Endothelial cell of umbilical vein (primary cell): ENCODE results near the gene NAA11.

Experiments used
- POLR2A ChIP-seq: IDR thresholded peaks from 2 replicates; pipeline ENCODE4 v1.6.1; 2012; ENCODE audit warnings: low read depth, mild to moderate bottlenecking, control low read depth, low read length
- POLR2AphosphoS5 ChIP-seq: IDR thresholded peaks from 2 replicates; pipeline ENCODE4 v1.6.1; 2012; ENCODE audit warnings: low read depth, mild to moderate bottlenecking, control low read depth, low read length, moderate library complexity; ENCODE audit not compliant: insufficient read depth

- TF ChIP-seq POLR2A (no peak), POLR2AphosphoS5 (no peak)
Measured at GRCh38 chr4:79357365-79357764, 31.5 kb upstream of the NAA11 start.
